Naive thymus-derived CD4-positive, alpha-beta T cell (primary cell): ENCODE measurements around the gene ADAT3. TPM values are rescaled to one million over a fixed set of nuclear protein-coding genes. Genes with fewer than 3 reads are reported as not detected.

ENCODE experiments used
- ATAC-seq: fragments of 150-1000 bp; cut with Tn5 transposase; 2 replicates; pipeline ENCODE4 v1.10.0; 2021; ENCODE audit warnings: mild to moderate bottlenecking, moderate library complexity
- CTCF ChIA-PET: fragments of 350-600 bp; sonication (Branson Sonifier 250); formaldehyde crosslinking; loops from one replicate; lab custom pipeline; 2021; ENCODE audit warnings: antibody characterized with exemption; lab: Charles Lee
- POLR2A ChIA-PET: fragments of 350-600 bp; sonication (Branson Sonifier 250); formaldehyde crosslinking; loops from one replicate; lab custom pipeline; 2021; ENCODE audit warnings: antibody characterized with exemption, inconsistent platforms; lab: Charles Lee
- DNase-seq, 9 donors: peaks; one replicate each; pipeline versions ENCODE4 v3.0.0 to v3.0.0-alpha.2; 2020 to 2022; ENCODE audit warnings: mixed read lengths in 1 of 9
- H3K27ac ChIP-seq: one replicate; pipeline ENCODE4 v1.7.0; 2013; ENCODE audit warnings: mild to moderate bottlenecking, low read depth, low read length, moderate library complexity
- H3K27me3 ChIP-seq, 2 donors: one replicate each; pipeline ENCODE4 v1.7.0; 2013; ENCODE audit warnings: low read length in 2 of 2, mild to moderate bottlenecking in 2 of 2, moderate library complexity in 2 of 2; ENCODE audit not compliant: control insufficient read depth in 2 of 2, insufficient read depth in 2 of 2
- H3K36me3 ChIP-seq, 3 experiments: 1 replicate in 2 of 3; 2 replicates in 1 of 3; pipeline ENCODE4 v1.7.0; 2013; ENCODE audit warnings: low read length in 3 of 3, mild to moderate bottlenecking in 3 of 3, moderate library complexity in 1 of 3; ENCODE audit not compliant: insufficient read depth in 3 of 3, control insufficient read depth in 2 of 3
- H3K4me1 ChIP-seq, 2 donors: one replicate each; pipeline ENCODE4 v1.7.0; 2013; ENCODE audit warnings: low read length in 2 of 2, mild to moderate bottlenecking in 2 of 2, moderate library complexity in 1 of 2; ENCODE audit not compliant: control insufficient read depth in 2 of 2, insufficient read depth in 2 of 2
- H3K4me3 ChIP-seq: 2 replicates; pipeline ENCODE4 v1.7.0; 2013; ENCODE audit warnings: mild to moderate bottlenecking, low read length
- H3K9me3 ChIP-seq, 3 experiments: 1 replicate in 2 of 3; 2 replicates in 1 of 3; pipeline ENCODE4 v1.7.0; 2013; ENCODE audit warnings: low read length in 3 of 3; ENCODE audit not compliant: control insufficient read depth in 2 of 3
- H3K27ac Mint-ChIP-seq, 9 donors: one replicate each; pipeline ENCODE4 v1.8.0; 2020 to 2022; ENCODE audit warnings: mixed read lengths in 9 of 9, mild to moderate bottlenecking in 8 of 9, moderate library complexity in 5 of 9, inconsistent platforms in 2 of 9
- H3K27me3 Mint-ChIP-seq, 5 donors: one replicate each; pipeline ENCODE4 v1.8.0; 2021 to 2022; ENCODE audit warnings: mixed read lengths in 5 of 5, mild to moderate bottlenecking in 1 of 5
- H3K36me3 Mint-ChIP-seq, 5 donors: one replicate each; pipeline ENCODE4 v1.8.0; 2020 to 2022; ENCODE audit warnings: mixed read lengths in 5 of 5, mild to moderate bottlenecking in 3 of 5, inconsistent platforms in 1 of 5
- H3K4me1 Mint-ChIP-seq, 7 donors: one replicate each; pipeline ENCODE4 v1.8.0; 2020 to 2022; ENCODE audit warnings: mixed read lengths in 7 of 7, mild to moderate bottlenecking in 3 of 7, inconsistent platforms in 1 of 7
- H3K4me3 Mint-ChIP-seq, 10 donors: one replicate each; pipeline ENCODE4 v1.8.0; 2020 to 2022; ENCODE audit warnings: mild to moderate bottlenecking in 10 of 10, mixed read lengths in 10 of 10, moderate library complexity in 6 of 10, inconsistent platforms in 2 of 10
- H3K9me3 Mint-ChIP-seq, 11 donors: one replicate each; pipeline ENCODE4 v1.8.0; 2020 to 2022; ENCODE audit warnings: mixed read lengths in 11 of 11, mild to moderate bottlenecking in 4 of 11, inconsistent platforms in 1 of 11, moderate library complexity in 1 of 11
- intact Hi-C, 2 donors: fragments of 100-400 bp; cut with micrococcal nuclease; formaldehyde crosslinking; loops; one replicate each; pipeline ENCODE4 v1.15.1; 2023
- polyA plus RNA-seq, 2 donors: library from polyadenylated mRNA; unstranded; fragments of 300-500 nt; fragmentation: Illumina TruSeq; gene quantifications; one replicate each; pipeline ENCODE4 v1.2.3, GENCODE V29; 2021
- total RNA-seq, 6 experiments: library from RNA in 5 of 6; stranded (reverse) in 5 of 6; gene quantifications; 1 replicate in 5 of 6; 2 replicates in 1 of 6; pipeline ENCODE4 v1.2.3 and lab custom pipeline; 2021 to 2026

ADAT3 gene
- total and polyA plus RNA-seq, 7 experiments from 2014 or later: 2.2 to 13.5 (median 5.9) TPM

DNA sequence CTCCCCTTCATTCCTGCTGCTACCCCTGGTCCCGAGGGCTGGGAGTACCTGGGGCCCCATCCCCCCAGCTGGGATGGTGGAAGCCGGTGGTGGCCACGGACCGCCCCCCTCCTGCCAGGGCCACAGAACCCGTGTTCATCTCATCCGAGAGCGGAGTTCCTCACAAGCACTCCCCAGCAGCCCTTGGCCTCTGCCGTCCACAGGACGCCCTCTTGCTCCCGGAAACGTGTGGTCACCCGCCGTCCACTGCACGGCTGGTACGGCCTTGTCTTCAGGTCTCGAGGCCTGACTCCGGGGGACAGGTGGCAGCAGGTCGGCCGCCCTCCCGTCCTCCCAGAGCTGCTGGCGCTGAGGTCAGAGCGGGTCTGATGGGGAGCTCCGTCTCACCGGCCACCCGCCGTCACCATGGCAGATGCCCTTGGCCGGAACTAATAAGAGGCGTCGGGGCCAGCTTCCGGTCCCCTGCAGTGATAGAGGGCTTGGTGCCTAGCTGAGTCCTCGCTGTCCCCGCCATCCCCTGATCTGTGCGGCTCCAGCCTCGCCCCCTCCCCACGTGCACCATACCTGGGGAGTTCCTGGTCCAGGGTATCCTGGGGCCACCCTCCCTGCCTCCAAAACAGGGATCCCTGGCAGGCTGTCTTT lies 19.2 kb downstream of the ADAT3 start:
- ChIA-PET POLR2A (interaction anchor here (0.8 to 1.2 kb wide), 2 partner anchors 17 to 334 kb away, joined by 3 to 5 read pairs; no protein-coding TSS in a partner anchor), CTCF (no interaction called here)
- peaks cover 0 to 4% (median 0%) of the 10 kb centered on the region in 11 donors for H3K9me3 Mint-ChIP-seq
- DNase-seq (no peak), ATAC-seq (no peak)
- intact Hi-C loops: no loop called here
- Histone ChIP-seq H3K27ac (no peak overlapping the region), H3K36me3 (peaks cover 0 to 35% (median 0%) of the 10 kb centered on the region in 3 experiments), H3K27me3 (no peaks in the 10 kb centered on the region), H3K9me3 (no peaks in the 10 kb centered on the region), H3K4me3 (no peak overlapping the region), H3K4me1 (no peaks in the 10 kb centered on the region)
- peaks cover 0 to 27% (median 11%) of the 10 kb centered on the region in 7 donors for H3K4me1 Mint-ChIP-seq
- H3K27me3 Mint-ChIP-seq: no peaks in the 10 kb centered on the region
- peak overlapping the region in 1 of 9 donors; percentile 23 for H3K27ac Mint-ChIP-seq
- peak overlapping the region in 1 of 10 donors; percentile 7 for H3K4me3 Mint-ChIP-seq
- H3K36me3 Mint-ChIP-seq: peaks cover 0 to 9% (median 0%) of the 10 kb centered on the region in 5 donors

DNA sequence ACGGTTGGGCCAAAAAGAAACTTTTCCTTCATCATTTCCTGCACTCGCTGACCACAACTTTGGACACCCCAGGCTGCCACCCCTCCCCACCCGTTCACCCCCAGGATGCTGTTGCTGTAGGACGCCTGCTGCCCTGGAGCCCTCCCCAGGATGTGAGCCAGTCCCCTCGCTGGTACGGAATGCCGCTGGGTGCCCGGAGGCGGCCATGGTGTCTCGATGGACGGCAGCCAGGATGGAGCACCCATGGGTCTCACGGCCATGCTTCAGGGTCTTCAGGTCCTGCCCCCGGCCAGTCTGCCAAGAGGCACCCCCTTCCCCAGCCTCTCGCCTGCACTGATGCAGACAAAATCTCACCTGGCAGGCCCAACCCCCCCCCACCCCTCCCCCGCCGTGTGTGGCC lies 20.3 kb downstream of the ADAT3 start:
- Mint-ChIP-seq H3K4me1 (peaks cover 0 to 34% (median 18%) of the 10 kb centered on the region in 7 donors), H3K27ac (peak overlapping the region in 1 of 9 donors; percentile 41), H3K27me3 (no peaks in the 10 kb centered on the region), H3K36me3 (peaks cover 0 to 6% (median 0%) of the 10 kb centered on the region in 5 donors), H3K4me3 (peak overlapping the region in 1 of 10 donors; percentile 25), H3K9me3 (peaks cover 0 to 4% (median 0%) of the 10 kb centered on the region in 11 donors)
- Histone ChIP-seq H3K9me3 (no peaks in the 10 kb centered on the region), H3K36me3 (peaks cover 0 to 29% (median 0%) of the 10 kb centered on the region in 3 experiments), H3K27me3 (no peaks in the 10 kb centered on the region), H3K4me3 (no peak overlapping the region), H3K27ac (no peak overlapping the region), H3K4me1 (peaks cover 8 to 9% of the 10 kb centered on the region in 2 donors)
- POLR2A ChIA-PET: interaction anchor here (1.2 kb wide), 1 partner anchor 333 kb away, joined by 3 read pairs; no protein-coding TSS in a partner anchor
- no peak for DNase-seq
- no peak for ATAC-seq
- CTCF ChIA-PET: no interaction called here
- intact Hi-C loops: loop anchor here in 1 of 2 donors (5.0 kb wide), 1 partner anchor 57 kb away; no protein-coding TSS in a partner anchor

DNA sequence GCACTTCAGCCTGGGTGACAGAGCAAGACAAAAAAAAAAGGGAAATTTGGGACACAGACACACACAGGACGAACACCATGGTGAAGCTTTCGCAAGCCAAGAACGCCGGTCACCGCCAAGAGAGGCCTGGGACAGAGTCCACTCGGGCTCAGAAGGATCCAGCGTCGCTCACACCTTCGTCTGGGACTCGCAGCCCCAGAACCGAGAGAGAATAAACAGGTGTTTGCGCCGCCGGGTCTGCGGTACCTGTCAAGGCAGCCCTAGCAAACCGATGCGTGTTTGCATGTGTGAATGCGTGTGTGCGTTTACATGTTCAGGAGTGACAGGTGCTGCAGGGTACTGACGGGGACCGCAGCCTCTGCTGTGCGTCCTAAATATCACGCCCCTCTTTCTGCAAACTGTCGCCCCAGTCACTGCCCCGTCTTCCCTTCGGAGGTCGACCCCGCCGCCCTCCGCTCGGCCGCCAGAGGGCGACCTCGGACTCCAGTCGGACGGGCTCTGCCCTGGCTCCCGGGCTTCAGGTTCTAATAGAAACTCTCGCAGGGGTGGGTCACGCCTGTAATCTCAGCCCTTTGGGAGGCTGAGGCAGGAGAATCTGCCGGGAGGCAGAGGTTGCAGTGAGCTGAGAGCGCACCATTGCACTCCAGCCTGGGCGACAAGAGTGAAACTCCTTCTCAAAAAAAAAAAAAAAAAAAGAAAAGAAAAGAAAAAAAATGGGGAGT lies 24.0 kb downstream of the ADAT3 start:
- no peaks in the 10 kb centered on the region for H3K27me3 ChIP-seq
- no peaks in the 10 kb centered on the region for H3K9me3 ChIP-seq
- peaks cover 0 to 21% (median 0%) of the 10 kb centered on the region in 5 donors for H3K36me3 Mint-ChIP-seq
- DNase-seq (peak; percentile 65 to 86 (median 76)), ATAC-seq (peak; percentile 93)
- ChIA-PET CTCF (interaction anchor here (0.6 to 2.0 kb wide), 5 partner anchors 13 to 53 kb away, joined by 3 to 7 read pairs (median 4); no protein-coding TSS in a partner anchor), POLR2A (interaction anchor here (0.7 kb wide), 1 partner anchor 88 kb away, joined by 7 read pairs; no protein-coding TSS in a partner anchor)
- peak overlapping the region; percentile 36 for H3K4me3 ChIP-seq
- peaks cover 8 to 9% of the 10 kb centered on the region in 2 donors for H3K4me1 ChIP-seq
- intact Hi-C loops: loop anchor here (1.0 to 5.0 kb wide), 6 partner anchors 13 to 140 kb away; no protein-coding TSS in a partner anchor
- H3K4me3 Mint-ChIP-seq: peak overlapping the region; percentile 71 to 85 (median 80)
- peak overlapping the region; percentile 45 for H3K27ac ChIP-seq
- no peaks in the 10 kb centered on the region for H3K27me3 Mint-ChIP-seq
- peaks cover 6 to 27% (median 22%) of the 10 kb centered on the region in 7 donors for H3K4me1 Mint-ChIP-seq
- peaks cover 0 to 17% (median 0%) of the 10 kb centered on the region in 11 donors for H3K9me3 Mint-ChIP-seq
- peak overlapping the region in 7 of 9 donors; percentile 23 to 80 (median 32) for H3K27ac Mint-ChIP-seq
- peaks cover 0 to 6% (median 0%) of the 10 kb centered on the region in 3 experiments for H3K36me3 ChIP-seq

DNA sequence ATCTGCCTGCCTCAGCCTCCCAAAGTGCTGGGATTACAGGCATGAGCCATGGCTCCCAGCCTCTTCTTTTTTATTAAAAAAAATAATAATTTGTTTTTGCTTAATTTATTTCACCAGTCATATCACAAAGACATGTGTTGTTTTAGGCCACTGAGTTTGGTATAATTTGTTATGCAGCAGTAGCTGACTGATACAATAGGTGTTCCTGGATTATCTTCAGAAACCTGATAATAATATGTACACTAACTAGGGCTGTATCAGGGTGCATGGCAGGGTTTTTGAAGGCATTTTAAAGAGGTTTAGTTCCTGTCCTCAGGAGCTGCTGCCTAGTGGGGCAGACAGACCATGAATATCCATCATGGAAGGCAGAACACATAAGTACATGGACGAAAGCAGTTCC lies 26.2 kb downstream of the ADAT3 start:
- no peaks in the 10 kb centered on the region for H3K9me3 ChIP-seq
- no peak overlapping the region for H3K4me3 ChIP-seq
- intact Hi-C loops: no loop called here
- peak overlapping the region in 1 of 10 donors; percentile 21 for H3K4me3 Mint-ChIP-seq
- H3K27me3 Mint-ChIP-seq: no peaks in the 10 kb centered on the region
- H3K27ac ChIP-seq: no peak overlapping the region
- H3K4me1 Mint-ChIP-seq: peaks cover 20 to 36% (median 32%) of the 10 kb centered on the region in 7 donors
- H3K4me1 ChIP-seq: peaks cover 8 to 9% of the 10 kb centered on the region in 2 donors
- H3K27ac Mint-ChIP-seq: peak overlapping the region in 1 of 9 donors; percentile 40
- POLR2A ChIA-PET: interaction anchor here (0.7 to 1.7 kb wide), 3 partner anchors 34 to 155 kb away, joined by 3 to 5 read pairs (median 3); no protein-coding TSS in a partner anchor
- H3K36me3 ChIP-seq: no peaks in the 10 kb centered on the region
- no peak for ATAC-seq
- DNase-seq: no peak
- peaks cover 0 to 20% (median 1%) of the 10 kb centered on the region in 11 donors for H3K9me3 Mint-ChIP-seq
- no peaks in the 10 kb centered on the region for H3K27me3 ChIP-seq
- CTCF ChIA-PET: interaction anchor here (0.7 kb wide), 1 partner anchor 139 kb away, joined by 3 read pairs; no protein-coding TSS in a partner anchor
- H3K36me3 Mint-ChIP-seq: peaks cover 0 to 33% (median 4%) of the 10 kb centered on the region in 5 donors

DNA sequence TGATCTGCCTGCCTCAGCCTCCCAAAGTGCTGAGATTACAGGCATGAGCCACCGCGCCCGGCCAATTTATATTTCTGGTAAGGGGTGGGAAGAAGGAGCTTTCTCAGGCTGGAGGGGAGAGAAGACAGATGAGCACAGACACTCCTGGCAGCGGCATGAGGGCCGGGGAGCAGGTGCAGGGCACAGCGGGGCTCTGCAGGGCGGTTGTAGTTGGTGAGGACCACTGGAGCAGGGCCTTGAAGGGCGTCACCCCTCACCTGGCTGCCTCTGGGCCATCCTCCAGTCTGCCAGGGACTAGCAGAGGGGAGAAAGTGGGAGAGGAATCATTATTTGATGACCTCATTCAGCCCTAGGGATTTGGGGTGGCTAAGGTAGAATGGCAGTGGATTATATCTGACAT lies 27.2 kb downstream of the ADAT3 start:
- no peak overlapping the region for H3K4me3 Mint-ChIP-seq
- Histone ChIP-seq H3K9me3 (no peaks in the 10 kb centered on the region), H3K27ac (no peak overlapping the region), H3K27me3 (no peaks in the 10 kb centered on the region), H3K36me3 (no peaks in the 10 kb centered on the region), H3K4me1 (peaks cover 8 to 9% of the 10 kb centered on the region in 2 donors), H3K4me3 (no peak overlapping the region)
- H3K36me3 Mint-ChIP-seq: peaks cover 0 to 36% (median 4%) of the 10 kb centered on the region in 5 donors
- H3K4me1 Mint-ChIP-seq: peaks cover 26 to 36% (median 32%) of the 10 kb centered on the region in 7 donors
- no peak overlapping the region for H3K27ac Mint-ChIP-seq
- H3K27me3 Mint-ChIP-seq: no peaks in the 10 kb centered on the region
- ATAC-seq (no peak), DNase-seq (no peak)
- intact Hi-C loops: no loop called here
- POLR2A ChIA-PET: no interaction called here
- CTCF ChIA-PET: no interaction called here
- peaks cover 0 to 20% (median 1%) of the 10 kb centered on the region in 11 donors for H3K9me3 Mint-ChIP-seq

DNA sequence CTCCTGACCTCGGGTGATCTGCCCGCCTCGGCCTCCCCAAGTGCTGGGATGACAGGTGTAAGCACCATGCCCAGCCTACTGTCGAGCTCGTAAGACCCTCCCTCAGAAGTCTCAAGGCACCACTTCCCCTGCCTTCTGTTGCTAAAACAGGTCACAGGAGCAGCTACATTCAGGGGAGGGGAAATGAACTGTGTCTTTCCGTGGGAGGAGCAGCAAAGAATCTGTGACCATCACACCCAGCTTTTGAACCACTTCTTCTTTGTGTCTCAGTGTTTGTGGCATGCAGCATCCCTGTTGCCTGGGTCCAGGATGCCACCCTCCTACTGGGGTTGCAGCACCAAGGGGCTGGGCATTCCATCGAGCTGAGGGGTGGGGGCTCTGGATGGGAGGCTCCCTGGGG lies 28.0 kb downstream of the ADAT3 start:
- DNase-seq (no peak), ATAC-seq (no peak)
- H3K27ac Mint-ChIP-seq: peak overlapping the region in 1 of 9 donors; percentile 22
- H3K9me3 Mint-ChIP-seq: peaks cover 0 to 16% (median 1%) of the 10 kb centered on the region in 11 donors
- ChIA-PET CTCF (no interaction called here), POLR2A (no interaction called here)
- H3K36me3 Mint-ChIP-seq: peaks cover 0 to 30% (median 4%) of the 10 kb centered on the region in 5 donors
- peaks cover 21 to 33% (median 27%) of the 10 kb centered on the region in 7 donors for H3K4me1 Mint-ChIP-seq
- H3K4me3 Mint-ChIP-seq: no peak overlapping the region
- no peak overlapping the region for H3K27ac ChIP-seq
- no peaks in the 10 kb centered on the region for H3K9me3 ChIP-seq
- no peak overlapping the region for H3K4me3 ChIP-seq
- no peaks in the 10 kb centered on the region for H3K27me3 ChIP-seq
- no peaks in the 10 kb centered on the region for H3K36me3 ChIP-seq
- no peaks in the 10 kb centered on the region for H3K27me3 Mint-ChIP-seq
- intact Hi-C loops: no loop called here
- H3K4me1 ChIP-seq: peaks cover 8 to 9% of the 10 kb centered on the region in 2 donors
